GM04504 (cell line): Measurements from ENCODE around the gene DNAJC16.

ENCODE experiments used
- DNase-seq: peaks from one replicate; pipeline ENCODE4 v3.0.0-alpha.2; 2012; ENCODE audit warnings: low read depth

Gene DNAJC16

DNA sequence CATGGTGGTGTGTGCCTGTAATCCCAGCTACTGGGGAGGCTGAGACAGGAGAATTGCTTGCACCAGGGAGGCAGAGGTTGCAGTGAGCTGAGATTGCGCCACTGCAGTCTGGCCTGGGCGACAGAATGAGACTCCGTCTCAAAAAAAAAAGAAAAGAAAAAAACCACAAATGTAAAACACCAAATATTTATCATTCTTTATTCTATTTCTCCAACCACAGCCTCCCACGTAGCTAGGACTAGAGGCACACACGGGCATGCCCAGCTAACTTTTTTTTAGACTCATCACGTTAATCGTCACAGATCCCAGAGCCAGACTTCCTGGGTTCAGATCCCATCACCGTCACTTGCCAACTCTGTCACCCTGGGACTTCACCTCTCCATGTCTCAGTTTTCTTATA lies 13.5 kb downstream of the DNAJC16 start:
- no peak for DNase-seq

DNA sequence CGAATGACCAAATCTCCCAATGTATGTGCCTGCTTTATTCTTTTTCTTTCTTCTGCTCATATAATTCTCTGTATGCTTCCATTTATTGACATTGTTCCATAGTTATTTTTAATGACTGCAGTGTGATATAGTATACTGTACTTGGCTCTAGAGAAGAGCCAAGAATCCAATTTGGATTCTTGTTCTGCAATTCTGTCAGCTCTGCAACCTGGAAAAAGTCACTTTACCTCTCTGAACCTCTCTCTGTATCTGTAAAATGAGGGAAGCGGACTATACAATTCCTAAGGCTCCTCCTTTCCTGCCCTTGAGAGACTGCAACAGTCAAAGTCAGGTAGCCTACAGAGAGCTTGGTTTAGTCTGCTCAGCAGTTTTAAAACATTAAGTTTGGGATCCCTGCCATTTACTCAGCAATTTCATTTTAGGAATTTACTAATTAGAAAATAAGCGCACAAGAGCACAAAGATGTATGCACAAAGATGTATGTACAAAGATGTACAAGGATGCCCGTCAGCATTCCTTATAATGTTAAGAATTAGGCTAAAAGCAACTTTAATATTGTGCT lies 14.7 kb downstream of the DNAJC16 start:
- DNase-seq, result no peak

DNA sequence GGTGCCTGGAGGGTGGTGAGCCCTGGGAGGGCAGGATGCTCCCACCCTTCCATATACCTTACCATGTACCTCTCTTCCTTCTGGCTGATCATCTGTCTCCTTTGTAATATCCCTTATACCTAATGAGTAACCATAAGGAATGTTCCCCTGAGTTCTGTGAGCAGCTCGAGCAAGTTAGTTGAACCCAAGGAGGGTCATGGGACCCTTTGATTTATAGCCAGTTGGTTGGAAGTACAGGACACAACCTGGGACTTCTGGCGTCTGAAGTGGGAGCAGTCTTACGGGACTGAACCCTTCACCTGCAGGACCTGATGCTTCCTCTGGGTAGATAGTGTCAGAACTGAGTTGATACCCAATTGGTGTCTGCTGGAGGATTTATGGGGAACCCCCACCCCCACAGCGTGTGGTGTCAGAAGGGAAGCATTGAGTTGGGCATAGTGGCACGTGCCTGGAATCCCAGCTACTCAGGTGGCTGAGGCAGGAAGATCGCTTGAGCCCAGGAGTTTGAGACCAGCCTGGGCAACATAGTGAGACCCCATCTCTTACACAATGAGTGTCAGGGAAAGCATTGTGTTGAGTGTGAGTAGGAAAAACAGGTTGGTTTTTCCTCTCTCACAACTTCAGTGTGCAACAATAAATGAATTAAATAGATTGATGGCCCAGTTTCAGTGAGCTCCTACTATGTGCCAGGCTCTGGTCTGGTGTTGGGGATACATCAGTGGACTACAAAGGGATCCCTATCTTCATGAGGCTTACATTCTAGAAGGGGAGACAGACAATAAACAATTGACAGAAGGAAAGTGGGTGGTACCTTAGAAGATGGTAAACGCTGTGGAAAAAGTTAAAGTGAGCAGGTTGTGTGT lies 16.0 kb downstream of the DNAJC16 start:
- no peak for DNase-seq

DNA sequence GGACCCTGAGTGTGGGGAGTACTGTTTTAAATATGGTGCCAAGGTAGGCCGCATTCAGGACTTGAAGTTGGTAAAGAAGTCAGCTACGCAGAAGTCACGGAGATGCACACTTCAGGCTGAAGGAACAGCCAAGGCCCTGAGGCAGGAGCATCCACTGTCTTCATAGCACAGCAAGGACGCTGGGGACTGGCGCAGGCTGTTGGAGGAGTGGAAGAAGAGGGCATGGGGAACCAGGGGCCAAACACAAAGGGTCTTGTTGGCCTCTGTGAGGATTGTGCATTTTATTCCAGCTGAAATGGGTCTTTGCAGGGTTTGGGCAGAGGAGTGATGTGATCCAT lies 16.6 kb downstream of the DNAJC16 start:
- DNase-seq, result no peak

DNA sequence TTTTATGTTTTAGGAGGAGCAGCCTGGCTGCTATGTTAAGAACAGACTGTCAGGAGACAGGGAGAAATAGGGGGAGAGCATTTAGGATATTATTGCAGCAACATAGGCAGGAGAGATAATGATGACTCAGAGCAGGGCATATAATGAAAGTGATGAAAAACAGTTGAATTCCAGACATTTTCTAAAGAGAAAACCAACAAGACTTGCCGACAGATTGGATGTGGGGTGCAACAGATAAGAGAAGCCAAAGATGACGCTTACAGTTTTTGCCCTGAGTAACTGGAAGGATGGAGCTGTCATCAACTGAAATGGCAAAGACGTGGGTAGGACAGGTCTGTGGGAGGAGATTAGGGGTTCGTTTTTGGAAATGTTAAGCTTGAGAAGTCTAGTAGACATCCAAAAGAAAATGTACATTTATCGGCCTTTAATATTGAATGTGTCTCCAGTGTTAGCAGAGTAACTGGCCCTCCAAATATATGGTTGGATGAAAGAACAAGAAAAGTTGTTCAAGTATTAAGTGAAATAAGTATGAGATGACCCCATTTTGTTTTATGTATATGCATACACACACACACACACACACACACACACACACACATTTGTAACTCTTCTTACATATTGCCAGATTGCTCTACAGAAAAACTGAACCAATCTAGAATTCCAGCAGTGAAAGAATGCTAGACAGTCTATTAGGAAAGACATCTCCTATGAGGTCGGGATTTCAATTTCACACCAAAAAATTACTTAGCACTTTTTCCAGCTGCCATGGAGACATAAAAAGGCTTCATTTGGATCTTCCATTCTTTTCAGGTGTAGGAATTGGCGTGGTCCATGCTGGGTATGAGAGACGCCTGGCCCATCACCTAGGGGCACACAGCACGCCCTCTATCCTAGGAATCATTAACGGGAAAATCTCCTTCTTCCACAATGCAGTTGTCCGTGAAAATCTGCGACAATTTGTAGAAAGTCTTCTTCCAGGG lies 17.2 kb downstream of the DNAJC16 start:
- DNase-seq, result no peak

DNA sequence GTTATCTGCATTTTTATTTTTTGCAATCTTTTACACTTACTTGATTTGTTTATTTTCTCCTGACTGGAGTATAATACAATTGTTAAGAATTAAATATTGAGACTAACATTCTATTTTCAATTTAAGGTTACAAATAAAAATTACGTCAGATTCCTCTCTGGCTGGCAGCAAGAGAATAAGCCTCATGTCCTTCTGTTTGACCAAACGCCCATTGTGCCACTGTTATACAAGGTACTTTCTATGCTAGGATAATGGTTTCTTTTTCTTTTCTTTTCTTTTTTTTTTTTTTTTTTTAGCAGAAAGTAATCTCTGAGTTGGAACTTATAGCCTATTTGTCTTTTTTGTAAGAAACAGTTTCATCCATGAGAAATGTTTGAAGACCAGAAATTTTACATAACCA lies 20.0 kb downstream of the DNAJC16 start:
- no peak for DNase-seq

DNA sequence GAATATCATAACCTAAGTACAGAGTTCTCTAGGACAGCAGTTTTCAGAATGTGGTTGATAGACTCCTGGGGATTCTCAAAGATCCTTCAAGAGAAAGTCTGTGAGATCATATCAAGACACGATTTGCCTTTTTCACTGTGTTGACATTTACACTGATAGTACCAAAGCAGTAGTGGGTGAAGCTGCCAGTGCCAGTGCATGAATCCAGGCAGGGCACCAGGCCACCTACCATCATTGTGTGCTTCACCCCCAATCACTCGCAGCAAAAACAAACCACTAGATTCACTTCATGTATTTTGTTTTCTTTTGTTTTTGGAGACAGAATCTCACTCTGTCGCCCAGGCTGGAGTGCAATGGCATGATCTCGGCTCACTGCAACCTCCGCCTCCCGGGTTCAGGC lies 23.9 kb downstream of the DNAJC16 start:
- no peak for DNase-seq

DNA sequence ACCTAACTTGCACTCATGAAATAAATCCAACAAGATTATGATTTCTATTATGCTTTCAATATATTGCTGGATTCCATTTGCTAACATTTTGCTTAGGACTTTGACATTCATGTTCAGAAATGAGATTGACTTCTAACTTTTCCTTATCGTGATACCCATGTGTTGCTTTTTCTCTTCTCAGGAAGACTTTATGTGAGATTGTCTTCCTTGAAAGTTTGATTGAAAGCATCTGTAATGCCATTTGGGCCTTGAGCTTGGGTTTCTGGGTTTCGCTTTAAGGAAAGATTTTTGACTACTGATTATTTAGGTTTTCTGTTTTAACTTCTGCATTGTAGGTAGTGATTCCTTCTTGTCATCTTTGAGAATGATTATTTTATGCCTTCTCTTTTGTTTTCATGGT lies 30.4 kb downstream of the DNAJC16 start:
- DNase-seq, result no peak

DNA sequence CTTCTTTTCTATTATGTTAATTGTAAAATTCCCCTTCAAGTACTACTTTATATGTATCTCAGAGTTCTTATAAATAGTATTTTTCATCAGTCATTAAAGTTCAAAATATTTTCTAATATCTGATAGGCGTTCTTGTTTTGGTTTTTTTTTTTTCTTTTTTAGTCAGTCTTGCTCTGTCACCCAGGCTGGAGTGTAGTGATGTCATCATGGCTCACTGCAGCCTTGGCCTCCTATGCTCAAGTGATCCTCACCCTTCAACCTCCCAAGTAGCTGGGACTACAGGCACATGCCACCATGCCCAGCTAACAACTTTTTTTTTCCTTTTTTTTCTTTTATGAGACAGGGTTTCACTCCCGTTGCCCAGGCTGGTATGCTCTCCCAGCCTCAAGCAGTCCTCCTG lies 30.9 kb downstream of the DNAJC16 start:
- DNase-seq, result no peak

DNA sequence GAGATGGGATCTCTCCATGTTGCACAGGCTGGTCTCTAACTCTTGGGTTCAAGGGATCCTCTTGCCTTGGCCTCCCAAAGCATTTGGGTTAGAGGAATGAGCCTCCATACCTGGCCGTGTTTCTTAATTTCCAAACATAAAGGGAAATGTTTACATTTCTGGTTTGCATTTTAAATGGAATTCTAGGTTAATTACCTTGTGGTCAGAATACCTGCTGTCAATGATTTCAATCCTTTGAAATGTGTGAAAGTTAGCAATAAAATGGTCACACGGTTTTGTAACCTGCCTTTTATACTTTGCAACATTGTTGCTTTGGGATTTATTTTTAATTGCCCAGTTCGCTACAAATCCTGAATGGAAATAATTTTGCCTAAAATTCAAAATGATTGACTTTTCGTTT lies 31.9 kb downstream of the DNAJC16 start:
- DNase-seq, result no peak

DNA sequence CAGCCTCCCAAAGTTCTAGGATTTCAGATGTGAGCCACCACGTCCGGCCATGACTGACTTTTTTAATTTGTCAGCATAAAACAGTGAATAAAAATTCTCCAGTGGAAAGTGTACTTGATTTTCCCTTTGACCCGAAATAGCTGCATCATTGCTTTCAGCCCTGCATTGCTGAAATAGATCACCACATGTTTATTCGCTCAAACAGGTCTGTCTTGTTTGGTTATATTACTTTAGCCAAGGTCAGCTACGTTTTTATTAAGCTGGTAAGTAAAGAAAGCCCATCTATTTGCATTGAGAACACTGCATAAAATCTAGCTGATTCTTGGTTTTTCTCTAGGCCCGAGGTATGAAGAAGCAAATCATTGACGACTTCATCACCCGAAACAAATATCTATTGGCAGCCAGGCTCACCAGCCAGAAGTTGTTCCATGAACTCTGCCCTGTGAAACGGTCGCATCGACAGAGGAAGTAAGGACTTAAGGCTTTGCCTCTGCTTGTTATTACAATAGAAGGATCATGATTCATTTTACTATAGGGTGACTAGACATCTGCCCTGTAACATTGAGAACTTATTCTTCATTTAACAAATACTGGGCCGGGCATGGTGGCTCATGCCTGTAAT lies 32.7 kb downstream of the DNAJC16 start:
- no peak for DNase-seq

DNA sequence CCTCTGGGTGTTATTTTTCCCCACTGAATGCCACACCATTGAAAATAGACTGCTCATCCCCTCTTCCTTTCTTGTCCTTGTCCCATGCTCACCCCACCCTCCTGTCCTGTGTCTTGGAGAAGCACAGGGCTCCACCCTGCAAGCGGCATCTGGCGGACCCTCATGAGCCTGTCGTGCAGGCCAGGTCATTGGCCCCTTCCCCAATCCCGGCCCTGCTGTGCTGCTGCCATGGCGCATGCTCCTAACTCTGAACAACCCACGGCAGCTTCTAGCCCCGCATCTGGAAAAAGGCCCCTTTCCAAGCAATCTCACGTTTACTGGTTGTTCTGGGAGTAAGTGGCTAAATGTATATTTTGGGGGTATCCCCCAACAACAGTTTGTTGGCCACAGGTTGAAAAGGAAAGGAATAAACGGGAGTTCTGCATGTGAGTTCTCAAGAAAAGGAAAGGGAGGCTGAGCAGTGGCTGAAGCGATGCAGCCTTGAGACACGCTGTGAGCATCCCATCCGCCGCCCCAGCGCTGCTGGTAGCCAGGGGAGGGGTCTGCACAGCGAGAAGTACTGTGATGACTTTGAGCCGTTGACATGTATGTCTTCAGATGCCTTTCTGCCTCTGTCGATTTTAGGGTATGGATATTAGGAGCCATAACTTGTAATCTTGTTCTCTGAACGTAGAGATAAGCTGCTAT lies 41.9 kb downstream of the DNAJC16 start:
- no peak for DNase-seq

DNA sequence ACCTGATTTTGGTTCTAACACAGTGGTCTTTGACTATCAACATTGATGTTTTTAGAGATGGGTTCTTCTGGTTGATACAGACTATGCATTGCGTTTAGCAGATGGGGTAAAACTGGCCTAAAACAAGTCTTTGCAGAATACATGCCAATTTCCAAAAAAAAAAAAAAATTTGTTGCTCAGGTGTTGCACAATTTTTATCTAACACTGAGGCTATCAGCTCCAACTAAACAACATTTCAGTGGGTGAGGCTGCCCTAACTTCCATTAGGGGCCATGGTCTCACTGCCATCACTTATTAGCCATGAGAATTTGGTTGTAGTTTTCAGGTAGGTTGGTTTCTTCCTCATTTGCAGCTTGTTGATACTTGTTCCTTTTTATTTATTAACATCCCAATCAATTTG lies 44.2 kb downstream of the DNAJC16 start:
- DNase-seq, result no peak

DNA sequence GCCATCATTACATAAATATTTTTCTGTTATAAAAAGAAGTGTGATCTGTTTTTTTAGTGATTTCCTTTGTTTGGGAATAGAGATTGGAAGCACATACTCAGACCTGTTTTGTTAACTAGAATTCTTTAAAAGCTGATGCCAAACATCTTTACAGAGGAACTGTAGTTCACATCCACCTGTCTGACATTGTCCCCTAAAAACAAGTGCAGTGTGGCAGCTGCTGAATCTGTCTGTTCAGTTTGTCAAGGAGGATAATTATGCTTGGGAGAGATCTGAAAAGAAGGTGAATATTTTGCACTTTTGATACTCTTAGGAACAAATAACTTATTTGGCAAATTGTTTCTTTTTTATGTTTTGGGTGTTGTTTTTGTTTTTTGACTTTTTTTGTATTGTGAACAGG lies 44.6 kb downstream of the DNAJC16 start:
- no peak for DNase-seq

DNA sequence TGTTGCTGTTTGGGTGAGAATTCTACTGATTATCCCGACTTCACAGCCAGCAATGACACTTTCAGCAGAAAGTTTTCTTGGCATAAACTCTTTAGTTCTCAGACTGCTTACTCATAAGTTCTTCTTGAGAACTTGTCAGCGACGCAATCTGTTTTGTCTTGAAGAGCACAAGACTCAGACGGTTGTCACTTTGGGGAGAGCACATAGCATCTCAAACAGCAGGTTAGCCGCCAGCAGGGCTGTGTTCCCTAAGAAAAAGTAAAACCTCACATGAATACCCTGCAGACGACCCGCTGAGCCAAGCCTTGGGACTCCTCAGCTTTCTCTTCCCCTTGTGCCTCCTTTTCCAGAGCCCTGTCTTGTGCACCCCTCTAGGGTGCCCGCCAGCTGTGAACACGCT lies 46.8 kb downstream of the DNAJC16 start:
- DNase-seq, result no peak

DNA sequence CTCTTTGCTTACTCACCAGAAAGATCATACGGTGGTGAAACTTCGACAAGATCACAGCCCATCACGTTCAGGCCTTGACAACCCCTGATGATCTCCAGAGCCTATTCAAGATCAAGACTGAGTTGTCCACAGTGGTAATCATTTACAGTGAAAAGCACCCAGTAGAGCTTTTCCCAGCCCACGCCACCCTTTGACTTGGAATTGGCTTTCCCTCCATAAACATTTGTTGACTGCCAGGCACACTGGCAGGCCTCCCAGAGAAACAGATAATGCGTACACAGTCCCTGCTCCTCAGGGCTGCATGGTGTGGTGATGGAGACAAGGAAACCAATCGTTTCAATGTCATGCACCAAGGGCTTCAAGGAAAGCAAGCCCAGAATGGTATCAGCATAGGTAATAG lies 48.1 kb downstream of the DNAJC16 start:
- no peak for DNase-seq

DNA sequence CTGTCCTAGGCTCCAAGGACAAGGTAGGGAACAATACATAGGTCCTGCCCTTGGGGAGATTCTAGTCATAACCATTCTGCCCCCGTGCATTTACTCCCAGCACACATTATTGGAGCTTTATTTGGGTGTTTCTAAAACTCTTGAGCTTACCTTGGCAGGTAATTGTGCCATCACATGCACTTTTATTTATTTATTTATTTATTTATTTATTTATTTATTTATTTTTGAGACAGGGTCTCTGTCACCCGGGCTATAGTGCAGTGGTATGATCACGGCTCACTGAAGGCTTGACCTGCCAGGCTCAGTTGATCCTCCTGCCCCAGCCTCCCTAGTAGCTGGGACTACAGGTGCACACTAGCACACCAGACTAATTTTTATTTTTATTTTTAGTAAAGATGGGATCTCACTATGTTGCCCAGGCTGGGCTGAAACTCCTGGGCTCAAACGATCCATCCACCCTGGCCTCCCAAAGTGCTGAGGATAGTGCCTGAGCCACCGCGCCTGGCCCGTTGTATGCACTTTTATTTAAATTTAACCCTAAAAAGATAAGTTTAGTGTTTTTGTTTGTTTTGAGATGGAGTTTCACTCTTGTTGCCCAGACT lies 49.0 kb downstream of the DNAJC16 start:
- DNase-seq, result no peak

DNA sequence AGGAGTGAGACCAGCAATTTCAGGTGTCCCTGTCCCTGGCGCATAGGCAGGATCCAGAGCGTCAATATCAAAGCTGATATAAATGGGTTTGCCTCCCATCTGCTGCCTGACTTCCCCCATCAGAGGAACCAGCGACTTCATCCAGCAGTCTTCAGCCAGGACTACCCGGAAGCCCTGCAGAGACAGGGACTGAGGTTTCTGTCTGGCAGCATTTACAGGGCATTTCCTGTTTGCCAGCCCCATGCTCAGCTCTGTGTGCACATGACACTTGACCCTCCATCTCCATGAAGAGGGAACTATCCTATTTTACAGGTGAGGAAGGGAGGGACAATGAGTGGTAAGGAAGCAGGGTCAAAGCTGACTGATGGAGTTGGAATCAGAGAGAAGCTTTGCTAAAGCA lies 51.0 kb downstream of the DNAJC16 start:
- no peak for DNase-seq

DNA sequence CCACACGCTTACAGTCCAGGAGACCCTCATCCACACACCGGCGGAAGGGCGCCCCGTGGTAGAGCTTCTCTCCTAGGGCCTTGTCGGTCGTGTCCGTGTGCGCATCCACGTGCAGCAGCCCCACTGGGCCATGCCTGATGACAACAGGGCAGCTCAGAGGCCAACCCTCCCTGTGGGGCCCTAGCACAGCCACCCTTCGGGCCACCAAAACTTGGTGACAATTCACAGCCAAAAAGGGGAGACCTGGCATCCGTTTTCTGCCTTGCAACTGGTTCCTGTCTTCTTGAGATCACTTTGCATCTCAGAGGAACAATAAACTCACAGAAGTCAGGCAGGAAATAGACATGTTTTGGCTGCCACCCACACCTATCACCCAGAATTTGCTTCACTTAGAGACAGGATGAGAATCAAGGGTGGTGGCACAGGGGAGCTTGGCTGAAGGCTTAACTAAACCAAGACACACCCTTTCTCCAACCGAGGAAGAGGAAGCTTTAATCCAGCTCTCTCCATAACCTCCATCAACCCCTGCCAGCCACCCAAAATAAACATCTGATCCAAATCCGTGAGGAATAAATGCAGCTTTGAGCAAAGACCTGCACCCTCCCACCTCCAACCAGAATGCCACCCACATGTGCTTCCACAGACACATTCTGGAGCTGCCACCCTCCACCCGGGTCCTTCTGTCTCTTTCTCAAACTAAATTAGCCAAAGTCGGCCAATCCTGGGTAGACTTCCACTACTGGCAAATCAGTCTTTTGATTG lies 52.5 kb downstream of the DNAJC16 start:
- no peak for DNase-seq

DNA sequence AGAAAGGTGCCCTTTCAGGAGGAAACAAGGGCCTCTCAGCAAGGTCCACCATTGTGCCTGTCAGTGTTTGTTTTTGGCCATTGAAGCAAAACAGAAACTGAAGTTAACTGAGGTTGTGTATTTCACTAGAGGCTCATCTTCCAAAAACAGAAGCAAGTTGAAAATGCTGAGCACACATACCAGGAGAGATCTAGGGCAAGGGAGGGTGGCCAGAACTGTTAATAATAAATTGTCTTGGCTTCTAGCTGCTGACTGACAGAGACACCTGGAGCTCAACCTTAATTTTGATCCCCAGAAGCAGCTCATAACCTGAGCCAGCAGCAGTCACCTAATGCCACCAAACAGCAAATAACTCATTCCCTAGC lies 53.0 kb downstream of the DNAJC16 start:
- DNase-seq, result no peak
